B cell (primary cell): ENCODE measurements around the gene AEBP1. TPM values are rescaled to one million over a fixed set of nuclear protein-coding genes. Genes with fewer than 3 reads are reported as not detected.
A peak's percentile ranks its signal among the peaks of the same experiment; 100 is the strongest.
"Not testable (repeated sequence)": the region's sequence is repeated elsewhere in the genome, so short reads cannot be mapped to it uniquely, and the experiment has no call there.

Experiments used
- ATAC-seq: fragments of 200-7000 bp; cut with Tn5 transposase; one replicate; pipeline ENCODE4 v1.10.0; 2021; ENCODE audit warnings: low read depth, mild to moderate bottlenecking, moderate number of reproducible peaks, moderate library complexity
- CTCF ChIA-PET: fragments of 350-600 bp; sonication (Branson Sonifier 250); formaldehyde crosslinking; loops from one replicate; lab custom pipeline; 2021; ENCODE audit warnings: antibody characterized with exemption, inconsistent platforms; lab: Charles Lee
- POLR2A ChIA-PET: fragments of 350-600 bp; sonication (Branson Sonifier 250); formaldehyde crosslinking; loops from one replicate; lab custom pipeline; 2021; ENCODE audit warnings: antibody characterized with exemption; lab: Charles Lee
- DNase-seq: peaks from one replicate; pipeline ENCODE4 v3.0.0; 2013
- H2AFZ ChIP-seq: 2 replicates; pipeline ENCODE4 v1.6.1; 2012; ENCODE audit warnings: mild to moderate bottlenecking, low read depth, low read length; ENCODE audit not compliant: insufficient read depth, poor library complexity, severe bottlenecking
- H3K27ac ChIP-seq, 2 donors: 1 replicate in 1 of 2; 2 replicates in 1 of 2; pipeline ENCODE4 v1.5.1; 2012 to 2013; ENCODE audit warnings: low read length in 2 of 2, mild to moderate bottlenecking in 2 of 2, moderate library complexity in 1 of 2
- H3K27me3 ChIP-seq, 4 experiments: fragments of 200-600 bp in 1 of 4; sonication (generic) in 1 of 4; replicated peaks in 1 of 4; 1 replicate in 2 of 4; 2 replicates in 2 of 4; pipeline versions ENCODE4 v1.6.1 to v1.7.0; 2013 to 2016; ENCODE audit warnings: low read length in 3 of 4, mild to moderate bottlenecking in 2 of 4, mixed read lengths in 1 of 4, moderate library complexity in 1 of 4; ENCODE audit not compliant: insufficient read depth in 4 of 4, control insufficient read depth in 3 of 4; ENCODE audit errors: control extremely low read depth in 1 of 4
- H3K36me3 ChIP-seq, 2 experiments: replicated peaks in 1 of 2; 1 replicate in 1 of 2; 2 replicates in 1 of 2; pipeline versions ENCODE4 v1.6.1 to v1.7.1; 2013; ENCODE audit warnings: low read length in 1 of 2; ENCODE audit not compliant: insufficient read depth in 2 of 2, control insufficient read depth in 1 of 2; ENCODE audit errors: control extremely low read depth in 1 of 2, extremely low read depth in 1 of 2
- H3K4me1 ChIP-seq, 2 donors: fragments of 200-600 bp in 1 of 2; sonication (generic) in 1 of 2; 1 replicate in 1 of 2; 2 replicates in 1 of 2; pipeline versions ENCODE4 v1.5.1 to v1.6.1; 2013 to 2017; ENCODE audit warnings: low read length in 2 of 2; ENCODE audit not compliant: control insufficient read depth in 2 of 2, insufficient read depth in 2 of 2
- H3K4me2 ChIP-seq: replicated peaks from 2 replicates; pipeline ENCODE3; 2012; ENCODE audit warnings: mild to moderate bottlenecking, low read depth, low read length; ENCODE audit not compliant: poor library complexity, severe bottlenecking
- H3K4me3 ChIP-seq, 5 experiments: fragments of 200-600 bp in 1 of 5; sonication (generic) in 1 of 5; 1 replicate in 3 of 5; 2 replicates in 2 of 5; pipeline versions ENCODE4 v1.5.1 to v1.7.0; 2011 to 2016; ENCODE audit warnings: low read length in 4 of 5, mild to moderate bottlenecking in 4 of 5, low read depth in 2 of 5, control low read depth in 1 of 5, moderate library complexity in 1 of 5; ENCODE audit not compliant: insufficient read depth in 1 of 5; ENCODE audit errors: control extremely low read depth in 1 of 5, extremely low read depth in 1 of 5
- H3K79me2 ChIP-seq: fragments of 200-600 bp; sonication (generic); one replicate; pipeline ENCODE4 v1.6.0; 2016; ENCODE audit warnings: low read length; ENCODE audit not compliant: control insufficient read depth, insufficient read depth
- H3K9ac ChIP-seq: fragments of 200-600 bp; sonication (generic); 2 replicates; pipeline ENCODE4 v1.6.1; 2017; ENCODE audit warnings: mild to moderate bottlenecking, low read length, moderate library complexity
- H3K9me3 ChIP-seq, 3 donors: one replicate each; pipeline versions ENCODE4 v1.6.1 to v1.7.1; 2013; ENCODE audit warnings: low read length in 2 of 3; ENCODE audit not compliant: control insufficient read depth in 2 of 3, insufficient read depth in 1 of 3; ENCODE audit errors: control extremely low read depth in 1 of 3
- H4K20me1 ChIP-seq: 2 replicates; pipeline ENCODE4 v1.6.0; 2012; ENCODE audit warnings: mild to moderate bottlenecking, low read length; ENCODE audit not compliant: insufficient read depth, control insufficient read depth, poor library complexity, severe bottlenecking
- H3K27ac Mint-ChIP-seq: one replicate; pipeline ENCODE4 v1.8.0; 2021; ENCODE audit warnings: mixed read lengths
- H3K27me3 Mint-ChIP-seq: one replicate; pipeline ENCODE4 v1.8.0; 2021; ENCODE audit warnings: mixed read lengths
- H3K4me1 Mint-ChIP-seq: one replicate; pipeline ENCODE4 v1.8.0; 2021; ENCODE audit warnings: mixed read lengths
- H3K4me3 Mint-ChIP-seq: one replicate; pipeline ENCODE4 v1.8.0; 2021; ENCODE audit warnings: mixed read lengths
- H3K9me3 Mint-ChIP-seq: one replicate; pipeline ENCODE4 v1.8.0; 2022; ENCODE audit warnings: mixed read lengths; ENCODE audit not compliant: insufficient read depth
- CTCF ChIP-seq: fragments of 200-600 bp; IDR thresholded peaks from one replicate; pipeline ENCODE4 v1.8.0; 2022; ENCODE audit warnings: antibody characterized with exemption, mild to moderate bottlenecking
- EZH2 ChIP-seq: IDR thresholded peaks from 2 replicates; pipeline ENCODE4 v1.6.1; 2012; ENCODE audit warnings: borderline replicate concordance, low read depth, mild to moderate bottlenecking, moderate library complexity, low read length; ENCODE audit not compliant: insufficient read depth, poor library complexity, severe bottlenecking
- WGBS: methylation state at CpG from one replicate; pipeline ENCODE4 v1.1.5; 2013; ENCODE audit warnings: missing lambda C conversion rate; ENCODE audit not compliant: insufficient coverage; 5-methylcytosine and 5-hydroxymethylcytosine counted together
- intact Hi-C: fragments of 100-400 bp; cut with micrococcal nuclease; formaldehyde crosslinking; loops from one replicate; pipeline ENCODE4 v1.10.0; 2022
- polyA plus RNA-seq: library from polyadenylated mRNA; depleted of rRNA; stranded (reverse); fragments of >200 nt; gene quantifications from 2 replicates; pipeline ENCODE4 v1.2.3, GENCODE V29; 2012
- total RNA-seq, 2 donors: library from RNA; stranded (reverse); fragments of 120-200 nt in 1 of 2; gene quantifications; 1 replicate in 1 of 2; 2 replicates in 1 of 2; pipeline versions ENCODE4 v1.2.3 to v1.2.4, GENCODE V29; 2013 to 2022

AEBP1 gene
- total and polyA plus RNA-seq, 2 donors (not counting 1 experiment from before 2014, with no cell fraction given): 20.2 to 36.7 TPM

- no peak for DNase-seq
- Mint-ChIP-seq H3K4me1 (peaks cover 19% of the 10 kb centered on the region), H3K4me3 (peak overlapping the region; percentile 64), H3K27me3 (no peaks in the 10 kb centered on the region), H3K9me3 (peaks cover 3% of the 10 kb centered on the region), H3K27ac (no peak overlapping the region)
- peaks cover 0 to 3% (median 0%) of the 10 kb centered on the region in 4 experiments for H3K27me3 ChIP-seq
- WGBS: 93% methylated on average over 3 of the region's 6 CpGs
- peaks cover 28% of the 10 kb centered on the region for H3K79me2 ChIP-seq
- peaks cover 3 to 9% (median 8%) of the 10 kb centered on the region in 3 donors for H3K9me3 ChIP-seq
- no peaks in the 10 kb centered on the region for H4K20me1 ChIP-seq
- intact Hi-C loops: no loop called here
- H3K36me3 ChIP-seq: peaks cover 0 to 6% of the 10 kb centered on the region in 2 experiments
- POLR2A ChIA-PET: no interaction called here
- peaks cover 9 to 19% of the 10 kb centered on the region in 2 donors for H3K4me1 ChIP-seq
- CTCF ChIA-PET: interaction anchor here (1.7 kb wide), 1 partner anchor 57 kb away, joined by 3 read pairs; no protein-coding TSS in a partner anchor
- H2AFZ ChIP-seq: no peak overlapping the region
- no peak overlapping the region for H3K4me3 ChIP-seq
- no peak for ATAC-seq
- TF ChIP-seq EZH2 (no peak), CTCF (no peak)
- H3K4me2 ChIP-seq: no peak overlapping the region
- no peak overlapping the region for H3K27ac ChIP-seq
- H3K9ac ChIP-seq: no peak overlapping the region
These were observed 20.7 kb downstream of the AEBP1 start for GRCh38 chr7:44124822-44125202.

- H3K27ac ChIP-seq, H3K9me3 ChIP-seq, DNase-seq, H3K9me3 Mint-ChIP-seq, H3K36me3 ChIP-seq, H3K4me3 ChIP-seq, intact Hi-C loops, H3K27me3 ChIP-seq, H3K4me2 ChIP-seq, H2AFZ ChIP-seq, CTCF ChIA-PET, POLR2A ChIA-PET, ATAC-seq, H4K20me1 ChIP-seq, H3K27ac Mint-ChIP-seq, H3K27me3 Mint-ChIP-seq, H3K9ac ChIP-seq, H3K4me3 Mint-ChIP-seq: not testable (repeated sequence)
- WGBS: 100% methylated on average over 2 of the region's 4 CpGs
- Histone ChIP-seq H3K79me2 (peaks cover 13% of the 10 kb centered on the region), H3K4me1 (peaks cover 9 to 19% of the 10 kb centered on the region in 2 donors)
- peaks cover 16% of the 10 kb centered on the region for H3K4me1 Mint-ChIP-seq
These were observed 22.4 kb downstream of the AEBP1 start for GRCh38 chr7:44126574-44126973.
